Panc1 (cell line): ENCODE data around the gene ETV5. TPM values are rescaled to one million over a fixed set of nuclear protein-coding genes. Genes with fewer than 3 reads are reported as not detected.

ENCODE experiments used
- ATAC-seq: fragments of 200-7000 bp; cut with Tn5 transposase; 2 replicates; pipeline ENCODE4 v1.9.1; 2020; ENCODE audit warnings: mild to moderate bottlenecking, moderate library complexity
- BruUV-seq: library from RNA; stranded (reverse); fragments of 400-500 nt; replicated peaks from 2 replicates; lab custom pipeline; 2021; lab: Mats Ljungman, UMichigan
- CTCF ChIA-PET: fragments of 300-600 bp; sonication (Branson Sonifier 250); formaldehyde crosslinking; loops from one replicate; lab custom pipeline; 2022; ENCODE audit warnings: antibody characterized with exemption; lab: Charles Lee
- POLR2A ChIA-PET: fragments of 300-600 bp; sonication (Branson Sonifier 250); formaldehyde crosslinking; loops from one replicate; lab custom pipeline; 2022; ENCODE audit warnings: antibody characterized with exemption; lab: Charles Lee
- DNase-seq: peaks from one replicate; pipeline ENCODE4 v3.0.0-alpha.2; 2010; ENCODE audit warnings: low read depth, low spot score
- H3K27ac ChIP-seq: 2 replicates; pipeline ENCODE4 v1.5.1; 2011; ENCODE audit warnings: mild to moderate bottlenecking, low read length, inconsistent platforms
- H3K27me3 ChIP-seq: fragments of 200-500 bp; sonication (Bioruptor generic); 2 replicates; pipeline ENCODE4 v1.6.0; 2014; ENCODE audit warnings: low read length, inconsistent platforms; ENCODE audit not compliant: control insufficient read depth, insufficient read depth
- H3K36me3 ChIP-seq: fragments of 200-500 bp; sonication (Bioruptor generic); 2 replicates; pipeline ENCODE4 v1.5.1; 2014; ENCODE audit warnings: inconsistent platforms, mild to moderate bottlenecking, low read length, moderate library complexity; ENCODE audit not compliant: control insufficient read depth, insufficient read depth
- H3K4me1 ChIP-seq: 2 replicates; pipeline ENCODE4 v1.5.1; 2011; ENCODE audit warnings: inconsistent platforms, mild to moderate bottlenecking, low read length, moderate library complexity; ENCODE audit not compliant: control insufficient read depth, insufficient read depth
- H3K4me3 ChIP-seq, 2 experiments: 2 replicates each; pipeline ENCODE4 v1.5.1; 2011 to 2012; ENCODE audit warnings: low read depth in 2 of 2, low read length in 2 of 2, mild to moderate bottlenecking in 2 of 2, inconsistent platforms in 1 of 2, moderate library complexity in 1 of 2
- H3K9me3 ChIP-seq: fragments of 200-500 bp; sonication (Bioruptor generic); 2 replicates; pipeline ENCODE4 v1.5.1; 2014; ENCODE audit warnings: low read depth, mild to moderate bottlenecking, inconsistent platforms, low read length, moderate library complexity; ENCODE audit not compliant: control insufficient read depth, insufficient read depth
- CTCF ChIP-seq: fragments of 450-650 bp; IDR thresholded peaks from 2 replicates; pipeline ENCODE4 v1.5.1; 2017; ENCODE audit warnings: mild to moderate bottlenecking
- POLR2AphosphoS5 ChIP-seq: IDR thresholded peaks from 2 replicates; pipeline ENCODE4 v1.6.1; 2012; ENCODE audit warnings: mild to moderate bottlenecking, low read depth, low read length, moderate library complexity
- SIN3A ChIP-seq: IDR thresholded peaks from 2 replicates; pipeline ENCODE4 v1.6.1; 2012; ENCODE audit warnings: low read depth, mild to moderate bottlenecking, low read length, moderate library complexity, borderline replicate concordance; ENCODE audit not compliant: insufficient read depth
- TCF7L2 ChIP-seq: IDR thresholded peaks from 2 replicates; pipeline ENCODE4 v1.6.1; 2011; ENCODE audit warnings: mild to moderate bottlenecking, low read depth, low read length, inconsistent platforms
- in situ Hi-C: cut with HindIII; loops from 2 replicates; pipeline ENCODE4 v1.10.0; 2016; ENCODE audit warnings: low sequenced_read_pairs, low pct_unique_long_range_greater_than_20kb
- intact Hi-C: fragments of 100-400 bp; cut with micrococcal nuclease; formaldehyde crosslinking; loops from one replicate; pipeline ENCODE4 v1.10.0; 2022; ENCODE audit not compliant: unreplicated experiment
- total RNA-seq: library from RNA; stranded (reverse); gene quantifications from one replicate; pipeline ENCODE4 v1.2.1, GENCODE V29; 2021; ENCODE audit not compliant: unreplicated experiment
- TF ChIP-seq, protein P1 (sequence below), 2 experiments: IDR thresholded peaks; 2 replicates each; pipeline ENCODE4 v1.6.1; 2011 to 2012; ENCODE audit warnings: low read depth in 2 of 2, control low read depth in 1 of 2, low read length in 1 of 2, mild to moderate bottlenecking in 1 of 2, moderate library complexity in 1 of 2; ENCODE audit not compliant: insufficient read depth in 1 of 2

Gene ETV5
- total RNA-seq, 1 experiment from 2014 or later: 79.3 TPM

GRCh38 chr3:185997130-185997529, 111.8 kb downstream of the ETV5 start:
- POLR2A ChIA-PET: no interaction called here
- no TSS peak for BruUV-seq
- no peak overlapping the region for H3K27ac ChIP-seq
- intact Hi-C loops (no loop called here), in situ Hi-C loops (no loop called here)
- TF ChIP-seq TCF7L2 (no peak), CTCF (no peak), SIN3A (no peak), POLR2AphosphoS5 (no peak)
- TF ChIP-seq, protein P1, sequence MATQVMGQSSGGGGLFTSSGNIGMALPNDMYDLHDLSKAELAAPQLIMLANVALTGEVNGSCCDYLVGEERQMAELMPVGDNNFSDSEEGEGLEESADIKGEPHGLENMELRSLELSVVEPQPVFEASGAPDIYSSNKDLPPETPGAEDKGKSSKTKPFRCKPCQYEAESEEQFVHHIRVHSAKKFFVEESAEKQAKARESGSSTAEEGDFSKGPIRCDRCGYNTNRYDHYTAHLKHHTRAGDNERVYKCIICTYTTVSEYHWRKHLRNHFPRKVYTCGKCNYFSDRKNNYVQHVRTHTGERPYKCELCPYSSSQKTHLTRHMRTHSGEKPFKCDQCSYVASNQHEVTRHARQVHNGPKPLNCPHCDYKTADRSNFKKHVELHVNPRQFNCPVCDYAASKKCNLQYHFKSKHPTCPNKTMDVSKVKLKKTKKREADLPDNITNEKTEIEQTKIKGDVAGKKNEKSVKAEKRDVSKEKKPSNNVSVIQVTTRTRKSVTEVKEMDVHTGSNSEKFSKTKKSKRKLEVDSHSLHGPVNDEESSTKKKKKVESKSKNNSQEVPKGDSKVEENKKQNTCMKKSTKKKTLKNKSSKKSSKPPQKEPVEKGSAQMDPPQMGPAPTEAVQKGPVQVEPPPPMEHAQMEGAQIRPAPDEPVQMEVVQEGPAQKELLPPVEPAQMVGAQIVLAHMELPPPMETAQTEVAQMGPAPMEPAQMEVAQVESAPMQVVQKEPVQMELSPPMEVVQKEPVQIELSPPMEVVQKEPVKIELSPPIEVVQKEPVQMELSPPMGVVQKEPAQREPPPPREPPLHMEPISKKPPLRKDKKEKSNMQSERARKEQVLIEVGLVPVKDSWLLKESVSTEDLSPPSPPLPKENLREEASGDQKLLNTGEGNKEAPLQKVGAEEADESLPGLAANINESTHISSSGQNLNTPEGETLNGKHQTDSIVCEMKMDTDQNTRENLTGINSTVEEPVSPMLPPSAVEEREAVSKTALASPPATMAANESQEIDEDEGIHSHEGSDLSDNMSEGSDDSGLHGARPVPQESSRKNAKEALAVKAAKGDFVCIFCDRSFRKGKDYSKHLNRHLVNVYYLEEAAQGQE (IDR thresholded peaks at IDR 0.05; ENCODE audit: insufficient read depth in 1 of 2, low read depth in 2 of 2, low read length in 1 of 2): no peak
- no peaks in the 10 kb centered on the region for H3K9me3 ChIP-seq
- no peaks in the 10 kb centered on the region for H3K4me1 ChIP-seq
- H3K36me3 ChIP-seq: no peaks in the 10 kb centered on the region
- CTCF ChIA-PET: no interaction called here
- ATAC-seq (no peak), DNase-seq (no peak)
- no peak overlapping the region for H3K4me3 ChIP-seq
- H3K27me3 ChIP-seq: peaks cover 3% of the 10 kb centered on the region

Other genes with a start within 250 kb of the ETV5 start
- gene TRA2B, start 171.1 kb downstream of the ETV5 start, total RNA-seq: 171 TPM